ENCODE results near the gene CEP89. TPM values are rescaled to one million over a fixed set of nuclear protein-coding genes. Genes with fewer than 3 reads are reported as not detected.

Gene CEP89
- total RNA-seq, 1 experiment from 2014 or later: 39.9 TPM

DNA sequence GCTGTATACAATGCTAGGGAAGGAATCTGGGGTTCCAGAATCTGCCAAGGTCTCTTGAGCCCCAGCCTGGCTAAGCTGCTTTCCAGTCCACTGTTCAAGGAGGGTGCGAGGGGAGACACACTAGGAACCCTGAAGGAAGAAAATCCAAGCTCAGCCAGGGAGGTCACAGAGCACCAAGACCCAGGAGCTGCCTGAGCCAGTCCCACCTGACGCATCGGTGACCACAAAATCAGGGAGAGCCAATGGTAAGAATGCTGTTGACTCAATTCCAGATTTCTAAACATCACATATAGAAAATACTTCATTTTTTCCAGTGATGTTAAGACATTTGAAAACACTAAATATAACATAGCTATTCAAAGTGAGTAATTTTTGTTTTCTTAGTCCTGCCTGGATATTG is 50.1 kb downstream of the CEP89 start:
- ChIA-PET CTCF (no interaction called here), POLR2A (no interaction called here)
- in situ Hi-C loops (cut with HindIII; ENCODE audit: low pct_unique_long_range_greater_than_20kb, low sequenced_read_pairs) (no loop called here), intact Hi-C loops (cut with micrococcal nuclease; ENCODE audit: unreplicated experiment) (no loop called here)
- Histone ChIP-seq H3K36me3 (ENCODE audit: control insufficient read depth, insufficient read depth, low read length) (no peaks in the 10 kb centered on the region), H3K4me1 (ENCODE audit: control insufficient read depth, insufficient read depth, low read length) (no peaks in the 10 kb centered on the region), H3K27me3 (ENCODE audit: control insufficient read depth, insufficient read depth, low read length) (no peaks in the 10 kb centered on the region), H3K27ac (ENCODE audit: low read length) (no peak overlapping the region), H3K4me3 (ENCODE audit: low read depth in 2 of 2, low read length in 2 of 2) (no peak overlapping the region), H3K9me3 (ENCODE audit: control insufficient read depth, insufficient read depth, low read depth, low read length) (no peaks in the 10 kb centered on the region)
- BruUV-seq (replicated peaks): no TSS peak
- TF ChIP-seq, protein P1, sequence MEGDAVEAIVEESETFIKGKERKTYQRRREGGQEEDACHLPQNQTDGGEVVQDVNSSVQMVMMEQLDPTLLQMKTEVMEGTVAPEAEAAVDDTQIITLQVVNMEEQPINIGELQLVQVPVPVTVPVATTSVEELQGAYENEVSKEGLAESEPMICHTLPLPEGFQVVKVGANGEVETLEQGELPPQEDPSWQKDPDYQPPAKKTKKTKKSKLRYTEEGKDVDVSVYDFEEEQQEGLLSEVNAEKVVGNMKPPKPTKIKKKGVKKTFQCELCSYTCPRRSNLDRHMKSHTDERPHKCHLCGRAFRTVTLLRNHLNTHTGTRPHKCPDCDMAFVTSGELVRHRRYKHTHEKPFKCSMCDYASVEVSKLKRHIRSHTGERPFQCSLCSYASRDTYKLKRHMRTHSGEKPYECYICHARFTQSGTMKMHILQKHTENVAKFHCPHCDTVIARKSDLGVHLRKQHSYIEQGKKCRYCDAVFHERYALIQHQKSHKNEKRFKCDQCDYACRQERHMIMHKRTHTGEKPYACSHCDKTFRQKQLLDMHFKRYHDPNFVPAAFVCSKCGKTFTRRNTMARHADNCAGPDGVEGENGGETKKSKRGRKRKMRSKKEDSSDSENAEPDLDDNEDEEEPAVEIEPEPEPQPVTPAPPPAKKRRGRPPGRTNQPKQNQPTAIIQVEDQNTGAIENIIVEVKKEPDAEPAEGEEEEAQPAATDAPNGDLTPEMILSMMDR (IDR thresholded peaks at IDR 0.05): no peak
- no peak for TF ChIP-seq REST (IDR thresholded peaks at IDR 0.05; ENCODE audit: insufficient read depth in 1 of 2, low read depth in 2 of 2, low read length in 1 of 2)
- no peak for TF ChIP-seq SIN3A (IDR thresholded peaks at IDR 0.05; ENCODE audit: borderline replicate concordance, insufficient read depth, low read depth, low read length)
- no peak for TF ChIP-seq POLR2AphosphoS5 (IDR thresholded peaks at IDR 0.05; ENCODE audit: low read depth, low read length)
- TF ChIP-seq TCF7L2 (IDR thresholded peaks at IDR 0.05; ENCODE audit: low read depth, low read length): no peak
- no peak for ATAC-seq
- no peak for DNase-seq (ENCODE audit: low read depth, low spot score)

DNA sequence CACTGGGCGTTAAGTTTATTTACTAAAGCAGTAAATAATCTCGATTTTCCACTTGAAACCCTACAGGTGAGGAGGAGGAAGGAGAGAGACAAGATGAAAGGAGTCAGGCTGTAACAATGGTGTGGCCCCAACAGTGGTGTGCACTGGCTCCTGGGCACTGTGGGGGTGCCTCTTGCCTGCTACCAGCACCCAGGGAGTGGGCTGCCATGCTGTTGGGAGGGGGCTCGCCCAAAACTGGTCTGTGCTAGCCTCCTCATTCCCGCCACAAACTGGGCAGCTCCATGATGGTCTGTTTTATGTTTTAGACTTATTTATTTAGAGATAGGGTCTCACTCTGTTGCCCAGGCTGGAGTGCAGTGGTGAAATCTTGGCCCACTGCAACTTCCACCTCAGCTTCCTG is 52.4 kb downstream of the CEP89 start:
- ATAC-seq (no peak), DNase-seq (ENCODE audit: low read depth, low spot score) (no peak)
- no TSS peak for BruUV-seq (replicated peaks)
- TF ChIP-seq REST (IDR thresholded peaks at IDR 0.05; ENCODE audit: insufficient read depth in 1 of 2, low read depth in 2 of 2, low read length in 1 of 2) (no peak), TCF7L2 (IDR thresholded peaks at IDR 0.05; ENCODE audit: low read depth, low read length) (no peak), POLR2AphosphoS5 (IDR thresholded peaks at IDR 0.05; ENCODE audit: low read depth, low read length) (no peak), SIN3A (IDR thresholded peaks at IDR 0.05; ENCODE audit: borderline replicate concordance, insufficient read depth, low read depth, low read length) (no peak)
- TF ChIP-seq, protein P1 (IDR thresholded peaks at IDR 0.05): no peak
- Histone ChIP-seq H3K36me3 (ENCODE audit: control insufficient read depth, insufficient read depth, low read length) (no peaks in the 10 kb centered on the region), H3K4me1 (ENCODE audit: control insufficient read depth, insufficient read depth, low read length) (no peaks in the 10 kb centered on the region), H3K27me3 (ENCODE audit: control insufficient read depth, insufficient read depth, low read length) (no peaks in the 10 kb centered on the region), H3K9me3 (ENCODE audit: control insufficient read depth, insufficient read depth, low read depth, low read length) (no peaks in the 10 kb centered on the region), H3K27ac (ENCODE audit: low read length) (no peak overlapping the region), H3K4me3 (ENCODE audit: low read depth in 2 of 2, low read length in 2 of 2) (no peak overlapping the region)
- CTCF ChIA-PET: no interaction called here
- POLR2A ChIA-PET: no interaction called here
- intact Hi-C loops (cut with micrococcal nuclease; ENCODE audit: unreplicated experiment): no loop called here
- in situ Hi-C loops (cut with HindIII; ENCODE audit: low pct_unique_long_range_greater_than_20kb, low sequenced_read_pairs): no loop called here
